PC-9 (cell line): ENCODE measurements around the gene MGLL.

ENCODE experiments used
- CTCF ChIP-seq: fragments of 200-600 bp; sonication (generic); conservative IDR thresholded peaks from 2 replicates; pipeline ENCODE4 v1.6.1; 2017; ENCODE audit warnings: mixed run types, antibody characterized with exemption, mild to moderate bottlenecking, moderate library complexity
- EZH2 ChIP-seq: fragments of 200-600 bp; sonication (generic); IDR thresholded peaks from 2 replicates; pipeline ENCODE4 v1.8.0; 2017; ENCODE audit warnings: antibody characterized with exemption, low read depth

GRCh38 chr3:127692501-127693335 is 129.6 kb downstream of the MGLL start:
- TF ChIP-seq EZH2 (no peak), CTCF (no peak)
